HG03378 (cell line): ENCODE measurements around the gene PPP1R18.
A peak's percentile ranks its signal among the peaks of the same experiment; 100 is the strongest.
"Not testable (repeated sequence)": the region's sequence is repeated elsewhere in the genome, so short reads cannot be mapped to it uniquely, and the experiment has no call there.

Source experiments
- ATAC-seq: cut with Tn5 transposase; IDR thresholded peaks from one replicate; pipeline ENCODE4 v1.9.1; 2021; ENCODE audit warnings: mild to moderate bottlenecking, moderate library complexity; ENCODE audit not compliant: unreplicated experiment

PPP1R18 gene

DNA sequence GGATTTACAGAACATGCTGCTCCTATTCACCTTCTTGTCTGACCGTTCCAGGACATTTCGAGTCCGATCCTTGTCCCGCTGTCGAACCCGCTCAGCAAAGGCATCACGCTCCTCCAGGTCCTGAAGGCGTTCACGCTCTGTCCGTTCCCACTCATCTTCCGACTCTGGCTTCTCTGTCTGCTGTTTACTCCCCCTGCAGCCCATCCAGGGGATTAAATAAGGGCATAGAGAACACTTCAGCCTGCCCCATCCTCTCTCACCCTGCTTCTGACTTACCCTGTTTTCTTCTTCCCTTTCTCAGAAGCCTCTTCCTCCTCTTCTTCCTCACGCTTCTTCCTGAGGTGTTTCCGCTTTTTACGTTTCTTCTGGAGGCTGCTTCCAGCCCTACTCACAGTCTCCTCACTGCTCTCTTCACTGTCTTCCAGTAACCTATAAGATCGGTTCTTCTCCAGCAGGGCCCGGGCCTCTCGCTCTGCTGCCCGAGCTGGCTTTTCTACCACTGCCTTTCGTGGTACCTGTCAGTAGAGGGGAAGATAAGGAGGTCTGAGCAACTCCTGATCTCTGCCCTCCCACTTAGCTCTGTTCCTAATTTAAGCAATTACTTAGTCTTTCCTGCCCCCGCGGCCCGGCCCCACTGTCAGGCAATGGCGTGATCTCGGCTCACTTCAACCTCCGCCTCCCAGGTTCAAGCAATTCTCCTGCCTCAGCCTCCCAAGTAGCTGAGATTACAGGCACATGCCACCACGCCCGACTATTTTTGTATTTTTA, 15.5 kb downstream of the PPP1R18 start:
- ATAC-seq, result no peak

DNA sequence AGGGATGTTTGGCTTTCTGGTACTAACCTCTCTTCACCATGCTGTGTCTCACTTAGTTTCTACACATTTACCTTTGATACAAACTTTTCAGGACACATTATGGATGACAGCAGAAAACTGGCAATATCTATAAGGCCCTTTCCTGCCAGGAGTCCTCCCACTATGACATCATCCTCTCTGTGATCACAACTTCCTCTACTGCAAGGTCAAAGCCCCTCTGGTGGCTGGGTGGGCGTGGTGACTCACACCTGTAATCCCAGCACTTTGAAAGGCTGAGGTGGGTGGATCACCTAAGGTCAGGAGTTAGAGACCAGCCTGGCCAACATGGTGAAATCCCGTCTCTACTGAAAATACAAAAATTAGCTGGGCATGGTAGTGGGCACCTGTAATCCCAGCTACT, 20.1 kb downstream of the PPP1R18 start:
- not testable (repeated sequence) for ATAC-seq

DNA sequence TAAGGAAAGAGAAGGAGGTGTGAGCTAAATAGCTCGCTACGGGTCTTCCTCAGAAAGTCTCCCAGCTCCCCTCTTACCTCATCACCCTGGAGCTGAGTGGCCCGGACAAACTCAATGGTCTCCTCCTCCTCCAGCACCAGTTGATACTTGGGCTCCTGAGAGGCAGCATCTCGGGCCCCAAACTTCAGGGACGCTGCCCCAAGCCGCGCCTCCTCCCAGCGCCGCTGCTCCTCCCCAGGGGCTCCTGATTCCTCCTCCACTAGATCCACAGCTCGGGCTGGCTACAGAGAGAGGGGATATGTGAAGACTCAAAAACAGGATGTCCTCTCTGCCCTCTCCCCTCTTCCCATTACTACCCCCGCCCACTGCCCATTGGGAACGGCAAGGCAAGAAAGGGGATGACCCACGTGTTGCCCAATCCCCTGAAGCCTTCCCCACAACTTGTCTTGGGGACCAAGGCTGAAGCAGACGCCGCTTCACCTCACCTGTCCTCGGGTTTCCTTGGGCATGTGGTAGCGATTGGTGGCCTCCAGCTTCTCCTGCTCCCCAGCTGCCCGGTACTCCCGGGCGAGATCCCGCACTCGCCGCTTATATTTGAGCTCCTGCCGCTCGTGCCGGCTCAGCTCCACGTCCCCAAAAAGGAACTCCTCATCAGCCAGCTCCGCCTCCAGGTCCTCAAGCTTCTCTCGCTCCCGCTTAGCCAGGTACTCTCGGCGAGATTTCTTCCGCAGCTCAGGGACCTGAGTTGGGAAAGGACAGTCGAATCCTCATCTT, 21.3 kb downstream of the PPP1R18 start:
- ATAC-seq, result no peak

DNA sequence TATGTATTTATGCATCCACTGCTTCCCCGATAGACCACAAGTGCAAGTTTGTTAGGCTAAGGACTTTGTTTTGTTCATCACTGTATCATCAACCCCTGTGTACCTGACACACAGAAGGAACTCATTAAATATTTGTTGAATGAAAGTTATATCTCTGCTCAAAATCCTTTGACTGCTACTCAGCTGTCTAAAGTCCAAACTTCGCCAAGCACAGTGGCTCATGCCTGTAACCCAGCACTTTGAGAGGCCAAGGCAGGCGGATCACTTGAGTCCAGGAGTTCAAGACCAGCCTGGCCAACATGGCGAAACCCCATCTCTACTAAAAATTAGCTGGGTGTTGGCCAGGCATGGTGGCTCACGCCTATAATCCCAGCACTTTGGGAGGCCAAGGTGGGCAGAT, 28.5 kb downstream of the PPP1R18 start:
- ATAC-seq, result not testable (repeated sequence)

DNA sequence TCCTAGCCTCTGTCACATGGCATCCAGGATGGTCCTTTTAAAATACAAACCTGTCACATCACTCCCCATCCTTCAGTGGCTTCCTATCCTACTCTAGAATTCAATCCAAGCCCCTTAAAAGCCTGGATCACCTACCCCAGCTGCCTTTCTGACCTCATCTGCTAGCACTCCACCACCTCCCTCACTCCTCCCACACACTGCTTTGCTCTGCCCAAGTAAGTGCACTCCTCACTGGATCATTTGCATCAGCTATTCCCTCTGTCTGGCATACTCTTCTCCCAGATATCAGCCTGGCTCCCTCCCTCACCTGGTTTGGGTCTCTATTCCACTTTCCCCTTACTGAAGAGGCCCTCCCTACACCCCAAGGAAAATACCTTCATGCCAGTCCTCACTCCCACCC, 29.0 kb downstream of the PPP1R18 start:
- ATAC-seq, result no peak

DNA sequence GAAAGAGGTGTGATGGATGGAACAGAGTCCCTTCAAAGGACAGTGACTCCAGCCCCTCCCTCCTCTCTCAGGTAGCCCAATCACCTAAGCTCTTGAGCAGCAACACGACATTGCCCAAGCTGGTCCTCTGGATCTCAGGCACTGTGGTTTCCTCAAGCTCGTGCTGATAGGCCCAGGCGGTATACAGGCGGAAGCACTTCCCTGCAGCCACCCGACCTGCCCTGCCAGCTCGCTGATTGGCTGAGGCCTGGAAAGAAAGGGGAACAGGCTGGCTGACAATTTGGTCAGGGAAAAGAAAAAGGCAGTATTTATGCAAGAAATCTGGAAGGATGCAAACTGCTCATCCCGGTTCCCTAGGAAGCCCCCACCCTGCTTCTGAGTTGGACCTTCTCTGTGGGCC, 29.9 kb downstream of the PPP1R18 start:
- no peak for ATAC-seq

DNA sequence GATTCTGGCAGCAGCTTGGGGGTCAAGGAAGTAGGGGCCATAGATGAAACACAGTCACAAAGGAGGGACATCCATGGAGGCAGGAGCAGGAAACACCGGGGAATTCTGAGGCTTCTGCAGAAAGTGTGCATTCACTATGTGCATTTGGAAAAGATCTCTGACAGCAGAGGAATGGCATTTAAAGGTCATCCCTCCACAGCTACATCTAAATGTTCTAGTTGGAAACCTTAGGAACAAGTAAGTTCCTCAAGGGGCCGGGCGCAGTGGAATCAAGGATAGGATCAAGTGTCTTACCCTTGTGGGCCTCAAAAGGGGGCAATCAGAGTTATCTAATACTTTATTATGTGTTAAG, 30.7 kb downstream of the PPP1R18 start:
- no peak for ATAC-seq

DNA sequence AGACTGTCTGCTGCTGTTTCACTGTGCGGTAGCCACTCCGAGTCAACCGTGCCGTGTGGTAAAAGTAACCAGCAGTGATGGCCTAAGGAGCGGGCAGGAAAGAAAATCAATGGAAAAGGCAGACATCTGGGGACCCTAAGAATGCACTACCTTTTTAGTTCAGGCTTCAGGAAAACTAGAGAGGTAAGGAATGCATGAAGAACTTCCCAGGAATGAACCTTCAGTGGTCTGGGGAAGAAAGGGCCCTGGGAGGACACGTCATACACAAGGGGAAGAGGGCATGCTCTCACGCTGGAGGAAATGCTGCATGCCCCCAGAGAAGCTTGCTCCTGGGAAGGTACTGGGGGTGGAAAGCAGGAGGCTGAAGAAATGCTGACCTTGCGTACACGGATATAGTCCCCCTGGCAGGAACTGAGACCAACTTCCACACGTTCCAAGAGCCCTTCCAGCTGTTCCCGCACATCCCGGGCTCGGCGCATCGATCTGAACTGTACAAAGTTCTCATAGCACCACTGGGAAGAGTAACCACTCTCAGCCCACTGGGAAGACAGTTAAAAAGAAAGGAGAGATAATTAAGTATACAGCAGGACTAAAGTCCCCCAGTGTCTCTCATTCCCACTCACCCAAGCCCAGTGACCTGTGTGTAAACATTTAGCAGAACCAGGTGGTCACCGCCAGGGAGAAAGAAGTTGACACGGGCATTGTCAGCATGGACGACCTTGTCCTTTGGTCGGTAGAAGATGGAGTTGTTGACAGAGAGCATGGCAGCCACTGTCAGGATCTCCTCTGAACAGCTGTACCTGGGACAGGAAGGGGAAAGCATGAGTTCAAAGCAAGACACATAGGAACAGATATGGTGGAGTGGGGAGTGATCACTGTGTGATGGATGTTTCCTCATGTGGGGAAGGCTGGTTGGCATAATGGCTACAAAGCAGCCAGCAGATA, 31.4 kb downstream of the PPP1R18 start:
- ATAC-seq, result no peak

DNA sequence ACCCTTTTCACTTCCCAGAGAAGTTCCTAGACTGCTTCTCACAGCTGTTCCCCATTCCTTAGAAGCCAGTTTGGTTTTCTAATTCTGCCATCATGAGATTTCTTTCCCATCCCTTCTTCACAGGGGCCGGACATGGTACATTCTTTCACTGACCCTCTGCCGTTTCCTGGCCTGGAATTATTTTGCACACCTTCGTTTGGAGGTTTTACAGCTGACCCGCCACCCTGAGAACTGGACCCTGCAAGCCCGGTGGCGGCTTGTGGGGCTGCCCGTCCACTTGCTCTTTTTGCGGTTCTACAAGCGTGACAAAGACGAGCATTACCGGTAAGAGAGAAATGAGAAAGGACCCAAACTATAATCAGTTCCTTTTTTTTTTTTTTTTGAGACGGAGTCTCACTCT, 35.3 kb downstream of the PPP1R18 start:
- ATAC-seq, result no peak

DNA sequence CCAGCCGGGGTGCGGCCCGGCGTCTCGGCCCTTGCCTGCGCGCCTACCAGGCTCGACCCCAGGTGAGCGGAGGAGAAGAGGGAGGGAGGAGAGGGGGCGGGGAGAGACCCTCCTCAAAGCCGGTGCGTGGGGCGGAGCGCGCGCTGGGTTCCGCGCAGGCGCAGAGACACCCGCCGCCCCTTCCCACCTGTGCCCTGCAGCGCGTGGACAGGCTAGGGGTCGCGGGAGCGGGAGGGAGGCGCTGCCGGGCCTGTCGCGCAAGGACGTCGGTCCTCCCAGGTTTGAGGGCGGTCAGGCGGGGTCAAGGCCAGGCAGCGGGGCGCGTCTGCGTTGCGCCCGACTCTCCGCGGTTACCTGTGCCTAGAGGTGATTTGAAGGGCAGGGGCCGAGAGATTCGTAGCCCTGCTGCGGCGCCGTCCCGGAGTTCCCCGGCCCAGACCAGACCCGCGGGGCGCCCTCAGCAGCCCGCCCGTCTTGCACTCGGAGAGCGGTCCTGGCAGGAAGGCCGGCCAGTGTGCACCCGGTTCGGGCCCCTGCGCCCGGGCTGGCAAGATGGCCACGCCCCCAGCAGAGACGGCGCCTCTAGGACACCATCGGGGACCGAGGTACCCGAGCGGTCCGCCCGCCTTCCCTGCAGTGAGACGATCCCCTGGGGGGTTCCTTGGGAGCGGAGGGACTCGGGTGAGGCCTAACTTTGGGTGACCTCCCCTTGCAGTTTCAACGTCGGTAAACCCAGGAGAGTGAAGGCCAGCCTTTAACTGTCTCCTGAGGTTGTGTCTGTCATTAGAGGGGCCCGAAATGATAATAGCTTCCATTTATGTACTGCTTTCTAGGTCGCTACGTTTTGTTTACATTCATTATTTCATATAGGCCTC, 39.0 kb downstream of the PPP1R18 start:
- ATAC-seq, result no peak

DNA sequence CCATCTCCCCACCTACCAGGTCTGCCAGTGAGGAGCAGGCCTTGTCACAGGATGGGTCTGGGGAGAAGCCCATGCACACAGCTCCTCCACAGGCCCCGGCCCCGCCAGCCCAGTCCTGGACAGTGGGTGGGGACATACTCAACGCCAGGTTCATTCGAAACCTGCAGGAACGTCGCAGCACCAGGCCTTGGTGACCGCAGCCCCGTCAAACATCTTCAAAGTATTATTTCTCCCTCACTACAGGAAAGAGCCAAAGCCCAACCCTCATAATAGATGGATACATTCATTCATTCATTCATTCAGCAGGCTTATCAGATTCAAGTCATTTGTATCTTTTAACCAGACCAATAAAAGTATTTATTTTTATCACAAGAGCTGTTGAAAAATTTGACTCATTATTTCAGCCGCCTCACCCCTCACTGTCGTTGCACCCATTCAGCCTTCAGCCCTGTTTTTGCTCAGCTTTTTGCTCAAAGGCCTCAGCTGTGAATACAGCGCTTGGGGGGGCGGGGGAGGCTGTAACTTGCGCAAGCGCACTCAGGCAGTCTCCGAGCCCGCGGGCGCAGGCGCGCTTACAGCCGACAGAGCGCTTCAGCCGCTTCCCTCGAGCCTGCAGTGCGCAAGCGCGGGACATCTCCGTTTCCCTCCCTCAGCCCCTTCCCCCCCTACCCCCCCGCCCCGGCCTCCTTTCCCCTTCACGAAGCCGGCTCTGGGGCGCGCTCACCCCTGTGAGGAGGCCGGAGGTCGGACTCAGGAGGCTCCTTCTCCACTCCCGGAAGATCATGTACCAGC, 39.8 kb downstream of the PPP1R18 start, which contains the start of gene C6orf136:
TSS of gene C6orf136 (plus strand) at position 684 of the 792 bp plus-strand sequence. CDS start at position 783, 99 bp downstream.
- ATAC-seq, result no peak

DNA sequence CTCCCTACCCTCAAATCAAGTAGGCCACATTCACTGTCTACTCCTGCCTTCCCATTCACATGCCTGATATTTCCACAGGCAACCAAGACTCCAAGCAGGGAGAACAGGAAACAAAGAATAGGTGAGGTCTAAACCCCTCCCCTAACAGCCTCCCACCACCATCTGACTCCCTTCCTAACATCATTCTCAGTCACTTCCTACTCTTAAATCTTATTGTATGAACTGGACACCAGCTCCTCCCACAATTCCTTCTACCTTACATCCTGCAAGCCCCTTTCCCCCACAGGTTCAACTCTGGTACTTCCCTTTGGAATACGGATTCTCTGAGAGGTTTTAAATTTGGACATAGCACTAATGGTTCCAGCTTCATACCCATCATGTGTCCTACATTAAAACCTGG, 40.5 kb downstream of the PPP1R18 start:
- no peak for ATAC-seq

DNA sequence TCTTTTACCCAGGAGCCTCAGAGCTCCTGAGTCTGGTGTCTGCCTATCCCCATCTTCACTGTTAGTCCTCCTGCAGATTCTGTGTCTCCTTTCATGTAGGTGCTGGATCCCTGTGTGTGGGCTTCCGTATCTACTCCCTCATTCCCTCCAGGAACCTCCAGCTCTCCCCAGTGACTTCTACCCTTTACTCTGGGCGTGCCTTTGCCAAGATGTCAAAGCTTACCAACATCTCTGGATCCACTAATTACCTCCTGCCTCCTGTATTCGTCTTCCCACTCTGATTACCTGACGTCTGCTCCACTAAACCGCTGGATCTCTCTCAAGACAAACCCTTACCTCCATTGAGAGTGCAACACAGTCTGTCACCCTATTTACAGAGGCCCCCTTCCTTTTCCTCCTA, 41.7 kb downstream of the PPP1R18 start:
- ATAC-seq, result no peak

DNA sequence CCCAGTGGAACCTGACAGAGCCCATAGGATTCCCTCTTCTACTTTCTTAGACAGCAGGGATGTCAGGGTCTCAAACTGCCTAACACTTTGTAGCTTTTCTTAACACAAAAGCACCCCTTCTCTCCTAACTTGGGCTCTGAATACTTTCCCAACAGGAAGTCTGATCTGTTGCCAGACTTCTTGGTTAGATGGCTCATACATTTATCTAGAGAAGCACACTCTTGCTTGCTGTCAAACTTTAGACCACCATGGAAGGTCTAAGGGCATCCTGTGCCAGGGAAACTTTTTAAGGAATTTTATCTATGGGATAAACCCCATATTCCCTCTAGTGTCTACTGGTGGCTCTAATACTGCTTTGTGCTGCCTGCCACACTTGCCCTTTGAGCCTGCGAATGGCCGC, 42.8 kb downstream of the PPP1R18 start:
- ATAC-seq, result no peak

DNA sequence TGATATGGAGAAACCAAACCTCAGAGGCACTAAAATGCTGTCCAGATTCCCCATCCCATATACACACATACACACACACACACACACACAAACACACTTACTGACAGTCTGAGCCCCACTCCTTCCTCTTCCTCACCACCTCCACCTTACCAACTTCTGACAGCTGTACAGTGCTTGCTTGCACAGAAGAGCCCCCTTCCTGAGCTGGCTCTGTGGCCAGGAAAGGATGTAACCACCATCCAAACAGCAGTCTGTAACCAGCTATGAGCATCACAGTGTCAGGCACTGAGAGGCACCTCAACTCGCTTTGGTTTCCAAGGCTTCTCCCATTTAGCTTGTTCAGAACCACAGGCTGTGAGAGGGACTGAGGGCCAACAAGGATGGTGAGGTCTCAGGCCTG, 45.4 kb downstream of the PPP1R18 start:
- no peak for ATAC-seq

DNA sequence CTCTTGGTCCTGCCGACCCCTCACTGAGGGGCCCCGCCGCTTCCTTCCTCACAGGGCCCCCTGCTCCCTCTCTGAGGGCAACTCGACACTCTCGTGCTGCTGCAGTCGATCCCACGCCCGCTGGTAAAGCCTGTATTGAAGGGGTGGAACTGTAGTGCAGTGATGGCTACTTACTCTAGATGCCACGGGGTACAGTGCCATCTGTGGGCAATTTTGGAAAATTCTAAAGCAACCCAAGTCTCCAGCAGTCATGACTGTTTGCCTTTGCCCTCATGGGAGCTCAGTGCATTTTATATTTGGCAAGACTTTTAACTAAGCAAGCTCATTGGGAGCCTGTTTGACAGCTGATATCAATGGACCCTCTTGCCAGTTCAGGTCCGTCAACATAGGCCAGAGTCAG, 46.0 kb downstream of the PPP1R18 start:
- no peak for ATAC-seq

DNA sequence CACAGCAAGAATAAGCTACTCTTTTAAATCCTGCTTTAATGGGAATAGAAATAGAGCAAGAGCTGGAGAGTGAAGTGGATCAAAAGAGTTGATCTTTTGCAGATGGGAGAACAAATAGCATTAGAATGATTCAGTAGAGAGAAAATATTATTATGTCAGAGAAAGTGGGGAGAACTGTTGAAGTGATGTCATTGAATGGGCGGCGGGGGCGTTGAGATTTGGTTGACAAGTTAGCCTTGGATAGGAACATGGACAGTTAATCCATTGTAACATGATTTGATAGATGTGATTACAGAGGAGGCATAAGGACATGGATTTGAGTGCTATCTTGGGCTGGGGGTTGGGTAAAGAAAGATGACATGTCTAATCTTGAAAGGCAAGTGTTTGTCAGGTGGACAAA, 50.6 kb downstream of the PPP1R18 start:
- ATAC-seq, result no peak

DNA sequence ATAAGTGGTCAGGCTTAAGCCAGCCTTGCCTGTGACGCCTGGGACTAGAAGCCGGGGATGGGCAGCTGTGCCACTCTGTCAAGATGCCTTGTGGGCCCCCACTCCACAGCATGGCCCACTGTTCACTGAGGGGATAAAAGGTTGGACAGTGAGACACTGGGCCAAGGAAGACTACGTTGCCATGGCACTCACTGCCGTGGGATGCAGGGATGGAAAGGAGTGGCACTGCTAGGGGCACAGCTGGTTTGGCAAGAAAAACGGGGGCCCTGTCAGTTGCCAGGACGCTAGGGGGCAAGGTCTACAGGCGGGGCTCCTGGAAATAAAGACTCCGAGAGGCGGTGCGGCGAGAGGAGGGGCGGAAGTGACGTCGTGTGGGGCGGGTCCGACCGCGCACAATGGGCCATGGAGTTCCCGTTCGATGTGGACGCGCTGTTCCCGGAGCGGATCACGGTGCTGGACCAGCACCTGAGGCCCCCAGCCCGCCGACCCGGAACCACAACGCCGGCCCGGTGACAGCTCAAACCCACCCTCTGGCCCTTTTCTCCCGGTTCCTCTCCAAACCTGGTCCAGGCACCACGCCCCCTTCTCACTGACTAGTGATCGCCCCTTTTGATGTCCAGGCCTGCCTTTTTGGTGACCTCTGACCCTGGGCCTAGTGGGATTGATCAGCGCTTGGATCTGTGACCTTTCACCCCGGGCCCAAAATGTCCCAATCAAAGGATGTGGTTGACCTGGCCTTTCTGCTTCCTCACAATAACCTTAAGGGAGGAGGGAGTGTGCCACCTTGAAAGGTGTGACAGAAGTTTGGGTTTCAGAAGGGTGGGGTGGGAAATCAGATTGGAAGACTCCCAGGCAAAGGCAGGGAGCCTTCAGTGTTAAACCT, 59.7 kb downstream of the PPP1R18 start, which contains the start of gene ATAT1:
TSS of gene ATAT1 (plus strand) at position 391 of the 883 bp plus-strand sequence.
- peak; percentile 63 for ATAC-seq
